GM20431 (cell line): ENCODE data around the gene SPAG16.
"Not testable (repeated sequence)": the region's sequence is repeated elsewhere in the genome, so short reads cannot be mapped to it uniquely, and the experiment has no call there.

Experiments
- in situ Hi-C: fragments of 300-500 bp; cut with MseI, MboI; formaldehyde crosslinking; loops from one replicate; pipeline ENCODE4 v1.15.0; 2020; ENCODE audit warnings: low sequenced_read_pairs; ENCODE audit not compliant: unreplicated experiment

SPAG16 gene

GRCh38 chr2:213934560-213934959, 650.3 kb downstream of the SPAG16 start:
- in situ Hi-C loops = loop anchor here (25.0 kb wide), 1 partner anchor 672 kb away; no protein-coding TSS in a partner anchor

GRCh38 chr2:213958086-213958485, 673.8 kb downstream of the SPAG16 start:
- in situ Hi-C loops = no loop called here

- in situ Hi-C loops = no loop called here
These were observed 675.3 kb downstream of the SPAG16 start for GRCh38 chr2:213959589-213959988.

GRCh38 chr2:213971536-213971935, 687.3 kb downstream of the SPAG16 start:
- in situ Hi-C loops = no loop called here

DNA sequence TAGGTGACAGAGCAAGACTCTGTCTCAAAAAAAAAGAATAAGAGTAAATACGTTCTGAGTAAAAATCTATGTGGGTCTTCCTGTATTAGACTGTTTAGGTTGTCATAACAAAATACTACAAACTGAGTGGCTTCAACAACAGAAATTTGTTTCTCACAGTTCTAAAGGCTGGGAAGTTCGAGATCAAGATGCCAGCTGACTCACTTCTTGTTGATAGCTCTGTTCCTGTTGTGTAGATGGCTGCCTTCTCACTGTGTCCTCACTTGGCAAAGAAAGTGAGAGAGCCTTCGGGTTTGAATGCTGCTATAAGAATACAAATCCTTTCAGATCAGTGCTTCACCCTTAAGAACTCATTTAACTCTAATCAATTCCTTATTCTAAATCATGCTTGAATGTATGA, 696.6 kb downstream of the SPAG16 start:
- in situ Hi-C loops = no loop called here

- in situ Hi-C loops = no loop called here
These were observed 704.9 kb downstream of the SPAG16 start for GRCh38 chr2:213989207-213989606.

DNA sequence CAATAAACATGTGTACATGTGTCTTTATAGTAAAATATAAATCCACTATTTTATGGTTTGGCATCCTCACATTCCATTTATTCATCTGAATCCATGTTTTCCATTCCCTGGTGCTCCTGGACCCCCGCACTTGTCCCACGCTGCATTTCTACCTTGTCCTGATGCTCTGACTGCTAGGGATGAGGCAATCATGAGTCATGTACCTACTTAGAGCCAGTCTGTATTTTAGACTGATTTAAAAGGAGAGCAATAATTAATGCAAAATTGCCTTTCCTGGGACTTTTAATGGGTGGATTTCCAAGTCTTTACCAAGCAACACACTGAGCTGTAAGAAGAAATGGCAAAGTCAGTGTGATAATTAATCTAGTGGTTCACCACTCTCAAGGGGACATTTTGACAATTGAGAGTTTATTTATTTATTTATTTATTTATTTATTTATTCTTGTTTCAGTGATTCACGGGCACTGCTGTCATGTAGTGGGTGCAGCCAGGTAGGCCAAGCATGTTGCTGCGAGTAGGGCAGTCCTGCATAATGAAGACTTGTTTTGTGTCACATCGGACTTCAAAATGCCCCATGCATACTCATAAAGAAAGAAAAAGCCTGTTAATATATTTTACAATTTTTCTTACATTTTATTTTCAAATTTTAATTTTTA, 707.3 kb downstream of the SPAG16 start:
- in situ Hi-C loops = no loop called here

DNA sequence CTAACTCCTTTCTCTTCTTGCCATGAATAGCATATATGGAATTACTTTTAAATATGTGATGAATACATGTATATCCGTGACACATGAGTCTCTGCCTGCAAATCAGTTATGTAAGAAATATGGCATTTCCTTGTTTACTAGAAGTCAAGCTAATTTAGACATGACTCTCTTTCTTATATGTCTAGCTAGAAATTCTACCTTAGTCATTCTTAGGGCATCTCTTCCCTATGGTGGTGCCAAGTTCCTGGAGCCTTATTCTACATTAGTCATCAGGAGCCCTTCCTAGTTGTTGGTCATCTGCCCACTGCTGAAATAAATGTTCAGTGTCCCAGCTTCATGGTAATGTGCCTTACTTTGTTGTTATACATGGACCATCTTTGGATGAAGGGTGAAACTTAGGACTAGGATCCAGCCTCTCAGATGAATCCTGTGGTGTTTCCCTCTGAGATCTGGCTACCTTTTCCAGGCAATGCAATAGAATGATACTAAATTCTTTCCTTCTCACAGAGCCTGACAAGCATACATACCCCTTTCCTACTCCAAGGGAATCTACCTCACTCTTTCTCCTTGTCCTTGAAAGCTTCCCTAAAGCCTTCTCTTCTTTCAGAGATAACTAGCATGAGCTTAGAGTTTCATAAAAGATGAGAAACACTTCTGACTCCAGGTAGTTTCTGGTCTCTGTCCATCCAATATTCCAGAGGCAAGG, 711.3 kb downstream of the SPAG16 start:
- in situ Hi-C loops = no loop called here

DNA sequence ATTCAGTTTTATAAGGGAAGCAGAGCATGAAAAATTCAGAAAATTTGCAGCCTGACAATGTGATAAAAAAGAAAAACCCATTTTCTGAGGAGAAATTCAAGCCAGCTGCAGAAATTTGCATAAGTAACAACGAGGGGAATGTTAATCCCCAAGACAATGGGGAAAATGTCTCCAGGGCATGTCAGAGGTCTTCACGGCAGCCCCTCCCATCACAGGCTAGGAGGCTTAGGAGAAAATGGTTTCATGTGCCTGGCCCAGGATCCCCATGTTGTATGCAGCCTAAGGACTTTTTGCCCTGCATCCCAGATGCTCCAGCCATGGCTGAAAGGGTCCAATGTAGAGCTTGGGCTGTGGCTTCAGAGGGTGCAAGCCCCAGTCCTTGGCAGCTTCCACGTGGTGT, 714.7 kb downstream of the SPAG16 start:
- in situ Hi-C loops = not testable (repeated sequence)

- in situ Hi-C loops = no loop called here
These were observed 720.2 kb downstream of the SPAG16 start for GRCh38 chr2:214004463-214004862.

GRCh38 chr2:214005337-214005736, 721.1 kb downstream of the SPAG16 start:
- in situ Hi-C loops = no loop called here

- in situ Hi-C loops = no loop called here
These were observed 722.3 kb downstream of the SPAG16 start for GRCh38 chr2:214006601-214007000.

DNA sequence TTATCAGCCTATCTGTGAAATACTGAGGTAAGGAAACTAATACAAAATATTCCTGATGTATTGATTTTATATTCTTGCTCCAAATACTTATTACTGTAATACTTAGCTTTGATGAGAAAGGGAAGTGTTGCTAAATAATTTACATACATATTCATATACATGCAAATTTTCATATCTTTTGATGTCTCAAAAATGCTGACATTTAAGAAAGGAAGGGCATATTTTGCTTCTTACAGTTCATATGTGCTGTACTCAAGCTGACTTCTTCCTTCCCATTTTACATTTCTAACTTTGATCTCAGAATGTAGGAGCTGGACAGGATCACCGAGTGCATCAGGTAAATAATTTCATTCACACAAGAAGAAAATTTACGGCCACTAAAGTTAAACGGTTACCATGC, 727.4 kb downstream of the SPAG16 start:
- in situ Hi-C loops = no loop called here

DNA sequence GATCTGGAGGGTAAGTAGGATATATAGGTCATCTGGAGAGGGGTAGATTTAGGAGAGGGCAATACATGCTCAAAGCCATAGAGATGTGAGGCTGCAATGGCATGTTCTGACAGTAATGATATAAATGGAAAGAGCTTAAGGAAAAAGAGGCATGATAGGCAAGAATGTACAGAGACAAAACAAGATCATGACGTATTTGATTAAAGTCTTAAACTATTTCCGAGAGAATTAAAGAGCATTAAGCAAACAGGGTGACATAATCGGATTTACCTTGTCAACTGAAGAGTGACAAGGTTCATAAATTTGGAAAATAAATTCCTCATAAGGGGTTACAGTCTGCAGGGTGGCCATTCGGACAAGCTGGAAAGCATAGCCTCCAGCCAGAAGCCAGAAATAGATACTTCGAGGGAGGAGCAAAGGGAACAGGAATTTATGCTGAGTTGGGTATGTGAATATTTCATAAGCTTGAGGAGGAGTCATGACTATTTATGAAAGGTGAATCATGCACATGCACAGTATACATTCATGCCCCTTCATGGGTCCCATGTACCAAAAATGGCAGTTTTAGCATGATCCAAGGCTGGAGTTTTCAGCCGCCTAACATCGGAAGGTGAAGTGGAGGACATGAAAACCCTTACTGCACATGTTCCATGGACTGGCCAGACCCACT, 730.4 kb downstream of the SPAG16 start:
- in situ Hi-C loops = no loop called here

GRCh38 chr2:214019229-214019972, 735.1 kb downstream of the SPAG16 start:
- in situ Hi-C loops = no loop called here

DNA sequence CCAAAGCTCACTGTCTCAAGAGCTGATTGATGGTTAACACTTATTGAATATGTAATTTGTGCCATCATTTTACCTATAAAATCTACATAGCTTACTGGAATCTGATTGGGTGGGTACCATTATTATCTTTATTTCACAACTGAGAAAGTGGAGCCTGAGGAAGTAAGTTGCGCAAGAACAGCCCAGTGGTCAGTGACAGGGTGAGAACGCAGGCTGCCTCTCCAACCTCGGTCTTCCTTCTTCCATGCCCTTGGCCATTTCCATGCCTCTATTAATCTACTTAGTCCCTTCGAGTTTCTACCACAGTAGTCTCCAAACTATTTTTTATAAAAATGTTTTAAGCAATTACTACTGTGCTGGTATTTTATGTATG, 735.7 kb downstream of the SPAG16 start:
- in situ Hi-C loops = no loop called here

GRCh38 chr2:214029190-214029589, 744.9 kb downstream of the SPAG16 start:
- in situ Hi-C loops = no loop called here

- in situ Hi-C loops = no loop called here
These were observed 747.3 kb downstream of the SPAG16 start for GRCh38 chr2:214031566-214031965.

DNA sequence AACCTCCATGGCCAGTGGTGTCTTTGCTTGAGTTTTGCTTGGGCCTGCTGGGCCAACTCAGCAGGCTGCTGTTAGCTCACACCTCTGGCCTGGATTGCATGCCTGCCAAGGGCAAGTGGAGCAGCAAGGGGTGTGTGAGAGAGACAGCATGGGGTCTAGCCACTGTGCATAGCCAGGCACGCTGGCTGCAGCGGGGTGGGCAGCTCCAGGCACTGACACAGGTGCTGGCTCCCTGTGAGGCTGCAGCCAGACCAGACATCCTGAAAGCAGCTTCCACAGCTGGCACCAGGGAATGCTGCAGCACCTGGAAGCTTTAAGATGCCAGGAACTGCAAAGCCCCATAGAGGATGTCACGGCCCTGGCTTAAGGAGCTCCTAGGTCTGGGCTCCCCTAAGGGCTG, 750.2 kb downstream of the SPAG16 start:
- in situ Hi-C loops = no loop called here

- in situ Hi-C loops = no loop called here
These were observed 751.0 kb downstream of the SPAG16 start for GRCh38 chr2:214035091-214035852.
